SW480 (cell line): ENCODE results near the gene ZNF200.
"Not testable (repeated sequence)": the region's sequence is repeated elsewhere in the genome, so short reads cannot be mapped to it uniquely, and the experiment has no call there.

Experiments used
- DNase-seq: peaks from one replicate; pipeline ENCODE4 v3.0.0-alpha.2; 2016; ENCODE audit warnings: low spot score

Gene ZNF200

GRCh38 chr16:3252967-3253366 is 18.0 kb upstream of the ZNF200 start:
- no peak for DNase-seq

GRCh38 chr16:3249451-3249850 is 14.5 kb upstream of the ZNF200 start:
- DNase-seq, result no peak

DNA sequence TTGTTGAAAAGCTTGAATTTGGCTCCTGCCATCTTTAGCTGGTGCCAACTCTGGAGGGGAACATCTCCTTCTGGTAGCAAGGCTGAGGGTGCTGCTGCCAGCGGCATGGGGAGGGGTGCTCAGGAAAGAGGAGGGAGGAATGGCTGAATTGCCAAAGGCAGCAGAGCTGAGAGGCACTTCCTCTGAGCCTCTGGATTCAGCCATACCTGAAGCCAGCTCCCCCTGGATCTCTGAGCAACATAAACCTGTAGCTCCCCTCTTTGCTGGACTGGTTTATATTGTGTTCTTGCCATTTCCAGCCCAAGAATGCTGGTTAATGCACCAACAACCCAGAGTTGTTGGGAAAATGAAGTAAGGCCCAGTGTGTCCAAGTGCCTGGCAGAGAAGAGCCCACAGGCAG is 14.1 kb upstream of the ZNF200 start:
- DNase-seq, result no peak

DNA sequence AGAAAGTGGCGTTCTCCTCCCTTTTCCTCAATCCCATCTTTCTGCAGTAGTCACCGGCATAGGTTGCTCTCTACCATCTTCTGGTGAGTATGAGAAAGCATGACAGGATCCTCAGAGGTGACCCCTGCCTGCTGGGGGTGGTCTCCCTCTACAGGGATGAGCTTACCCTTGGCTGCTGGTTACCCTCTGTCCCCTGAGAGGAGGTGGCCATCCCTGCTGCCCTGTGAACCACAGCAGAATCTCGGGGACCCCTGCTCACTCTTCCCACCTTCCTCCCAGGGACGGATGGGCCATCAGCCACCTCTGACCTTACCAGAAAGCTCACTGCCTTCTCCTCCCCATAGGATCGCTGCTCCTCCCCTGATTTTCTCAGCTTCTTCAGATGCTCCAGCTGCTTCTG is 13.6 kb upstream of the ZNF200 start:
- DNase-seq, result no peak

- no peak for DNase-seq
These were observed 11.9 kb upstream of the ZNF200 start for GRCh38 chr16:3246876-3247275.

DNA sequence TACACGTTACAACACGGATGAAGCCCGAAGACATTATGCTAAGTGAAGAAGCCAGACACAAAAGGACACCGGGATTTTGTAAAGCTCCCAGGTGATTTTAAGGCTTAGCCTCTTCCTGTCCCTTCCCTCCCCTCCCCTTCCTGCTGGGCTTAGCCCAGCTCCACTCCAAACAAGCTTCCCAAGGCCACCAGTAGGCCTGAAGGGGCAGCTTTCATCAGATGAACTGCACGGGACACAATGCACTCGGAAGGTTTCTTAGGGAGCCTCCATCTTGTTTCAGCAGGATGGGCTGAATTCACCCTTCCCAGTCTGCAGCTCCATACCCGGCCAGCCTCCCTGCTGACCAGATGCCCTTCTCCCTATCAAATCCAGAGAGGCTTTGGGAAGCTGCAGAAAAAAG is 11.0 kb upstream of the ZNF200 start:
- DNase-seq, result no peak

GRCh38 chr16:3243882-3244281 is 8.9 kb upstream of the ZNF200 start:
- DNase-seq, result no peak

DNA sequence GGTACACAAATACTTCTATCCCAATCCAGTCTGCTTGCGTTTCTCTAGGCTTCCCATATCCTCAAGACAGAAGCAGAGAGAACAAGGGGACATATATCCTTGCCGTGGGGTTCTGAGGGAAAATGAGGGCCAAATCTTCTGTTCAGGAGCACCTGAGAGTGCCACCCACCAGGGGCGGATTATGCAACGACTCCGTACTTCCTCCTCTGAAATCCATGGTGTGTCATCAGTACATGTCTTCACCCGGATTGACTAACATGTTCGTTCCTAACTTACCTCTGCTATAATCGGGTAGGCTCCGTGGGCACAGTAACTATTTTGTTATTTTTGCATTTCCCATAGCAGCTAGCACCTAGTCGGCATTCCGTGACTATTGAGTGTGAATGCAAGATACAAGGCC is 7.8 kb upstream of the ZNF200 start:
- DNase-seq, result no peak

DNA sequence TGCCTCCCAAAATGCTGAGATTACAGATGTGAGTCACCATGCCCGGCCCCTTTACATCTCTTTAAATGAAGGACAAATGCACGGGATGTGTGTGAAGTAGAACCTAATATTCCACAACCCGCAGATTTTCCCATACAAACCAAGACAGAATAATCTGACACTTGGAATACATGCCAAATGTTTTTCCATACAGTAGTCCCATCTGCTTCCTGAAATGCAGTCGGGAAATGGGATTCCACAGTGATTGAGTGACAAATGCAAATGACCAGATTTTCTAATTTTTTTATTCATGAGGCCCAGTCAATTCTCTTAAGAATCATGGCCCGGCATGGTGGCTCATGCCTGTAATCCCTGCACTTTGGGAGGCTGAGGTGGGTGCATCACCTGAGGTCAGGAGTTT is 6.8 kb upstream of the ZNF200 start:
- no peak for DNase-seq

- DNase-seq, result peak; percentile 84
These were observed 1.1 kb upstream of the ZNF200 start for GRCh38 chr16:3235856-3236669.

GRCh38 chr16:3234543-3234856 is 458 bp downstream of the ZNF200 start:
- no peak for DNase-seq

DNA sequence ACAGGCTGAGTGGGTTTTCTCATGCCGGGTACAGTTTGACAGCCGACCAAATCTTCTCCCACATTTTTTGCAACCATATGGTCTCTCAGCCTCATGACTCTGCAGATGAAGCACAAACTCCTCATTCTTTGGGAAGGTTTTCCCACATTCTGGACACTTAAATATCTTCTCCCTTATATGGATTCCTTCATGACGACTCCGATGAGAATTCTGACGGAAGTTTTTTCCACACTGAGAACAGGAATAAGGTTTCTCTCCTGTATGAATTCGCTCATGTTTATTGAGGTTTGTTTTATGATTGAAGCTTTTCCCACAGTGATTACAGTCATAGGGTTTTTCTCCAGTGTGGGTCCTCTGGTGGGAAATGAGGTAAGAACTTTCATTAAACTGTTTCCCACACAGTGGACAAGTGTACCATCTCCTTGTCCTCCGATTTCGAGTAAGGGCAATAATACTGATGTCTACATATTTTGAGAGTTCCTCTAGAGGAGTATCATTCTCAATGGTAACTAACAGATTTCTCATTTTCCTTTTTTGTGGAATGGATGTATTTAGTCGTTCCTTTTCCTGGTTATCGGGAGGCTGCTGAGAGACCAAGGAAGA is 10.9 kb downstream of the ZNF200 start:
- DNase-seq, result no peak

GRCh38 chr16:3220839-3221238 is 14.1 kb downstream of the ZNF200 start:
- no peak for DNase-seq

GRCh38 chr16:3216263-3216640 is 18.7 kb downstream of the ZNF200 start:
- no peak for DNase-seq

DNA sequence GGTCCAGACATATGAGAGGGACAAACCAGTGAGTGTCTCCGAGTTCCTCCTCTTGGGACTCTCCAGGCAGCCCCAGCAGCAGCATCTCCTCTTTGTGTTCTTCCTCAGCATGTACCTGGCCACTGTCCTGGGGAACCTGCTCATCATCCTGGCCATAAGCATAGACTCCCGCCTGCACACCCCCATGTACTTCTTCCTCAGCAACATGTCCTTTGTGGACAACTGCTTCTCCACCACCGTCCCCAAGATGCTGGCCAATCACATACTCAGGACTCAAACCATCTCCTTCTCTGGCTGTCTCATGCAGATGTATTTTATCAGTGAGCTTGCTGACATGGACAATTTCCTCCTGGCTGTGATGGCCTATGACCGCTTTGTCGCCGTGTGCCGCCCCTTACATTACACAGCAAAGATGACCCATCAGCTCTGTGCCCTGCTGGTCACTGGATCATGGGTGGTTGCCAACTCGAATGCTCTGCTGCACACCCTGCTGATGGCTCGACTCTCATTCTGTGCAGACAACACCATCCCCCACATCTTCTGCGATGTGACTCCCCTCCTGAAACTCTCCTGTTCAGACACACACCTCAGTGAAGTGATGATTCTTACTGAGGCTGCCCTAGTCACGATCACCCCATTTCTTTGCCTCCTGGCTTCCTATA is 19.2 kb downstream of the ZNF200 start:
- DNase-seq, result no peak

GRCh38 chr16:3214904-3215600 is 19.9 kb downstream of the ZNF200 start:
- DNase-seq, result no peak

DNA sequence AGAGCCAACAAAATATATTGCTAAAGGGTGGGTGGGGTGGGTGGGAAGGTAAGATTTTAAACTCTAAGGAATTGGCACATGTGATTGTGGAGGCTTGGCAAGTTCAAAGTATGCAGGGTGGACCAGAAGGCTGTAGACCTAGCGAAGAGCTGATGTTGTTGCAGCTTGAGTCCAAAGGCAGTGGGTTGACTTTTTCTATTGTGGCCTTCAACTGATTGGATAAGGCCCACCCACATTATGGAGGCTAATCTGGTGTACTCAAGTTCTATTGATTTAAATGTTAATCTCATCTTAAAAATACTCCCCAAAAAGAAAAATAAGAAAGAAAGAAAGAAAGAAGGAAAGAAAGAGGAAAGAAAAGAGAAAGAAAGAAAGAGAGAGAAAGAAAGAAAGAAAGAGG is 22.4 kb downstream of the ZNF200 start:
- DNase-seq, result no peak

- DNase-seq, result no peak
These were observed 23.0 kb downstream of the ZNF200 start for GRCh38 chr16:3212006-3212405.

DNA sequence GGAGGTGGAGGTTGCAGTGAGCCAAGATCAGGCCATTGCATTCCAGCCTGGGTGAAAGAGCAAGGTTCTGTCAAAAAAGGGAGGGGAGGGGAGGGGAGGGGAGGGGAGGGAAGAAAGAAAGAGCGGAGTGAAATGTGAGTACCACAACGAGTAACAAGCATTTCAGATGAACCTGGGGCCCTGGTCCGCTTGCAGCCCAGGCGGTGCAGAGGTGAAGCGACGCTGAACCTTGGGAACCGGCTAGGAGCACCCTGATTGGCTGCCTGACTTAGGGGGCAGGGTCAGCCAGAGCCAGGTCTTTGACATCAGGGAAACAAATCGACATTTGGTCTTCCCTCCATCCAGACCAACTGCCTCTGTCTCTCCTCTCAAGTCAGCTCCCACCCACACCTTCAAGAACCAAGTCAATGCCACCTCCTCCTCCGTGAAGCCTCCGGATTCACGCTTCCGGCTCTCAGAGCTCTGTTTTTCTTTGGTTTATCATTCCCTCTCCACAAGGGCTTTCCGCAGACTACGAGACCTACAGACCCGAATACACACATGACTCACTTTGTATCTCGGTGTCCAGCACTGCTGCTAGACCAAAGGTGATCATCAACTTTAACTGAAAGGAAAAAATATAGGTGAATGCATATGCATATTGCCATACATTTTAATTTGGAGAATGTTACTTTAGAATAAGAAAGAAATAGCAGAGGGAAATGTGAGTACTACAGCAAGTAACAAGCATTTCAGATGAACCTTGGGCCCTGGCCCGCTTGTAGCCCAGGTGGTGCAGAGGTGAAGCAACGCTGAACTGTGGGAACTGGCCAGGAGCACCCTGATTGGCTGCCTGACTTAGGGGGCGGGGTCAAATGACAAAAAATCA is 27.6 kb downstream of the ZNF200 start:
- no peak for DNase-seq

GRCh38 chr16:3205939-3206338 is 29.0 kb downstream of the ZNF200 start:
- not testable (repeated sequence) for DNase-seq

GRCh38 chr16:3202903-3203539 is 31.9 kb downstream of the ZNF200 start:
- no peak for DNase-seq
